HepG2 (cell line): ENCODE results near the gene HIC1. TPM values are rescaled to one million over a fixed set of nuclear protein-coding genes. Genes with fewer than 3 reads are reported as not detected.

Source experiments
- ATAC-seq: fragments of 200-7000 bp; cut with Tn5 transposase; 3 replicates; pipeline ENCODE4 v1.9.1; 2020; ENCODE audit warnings: mild to moderate bottlenecking, moderate library complexity
- BruUV-seq: library from RNA; stranded (reverse); fragments of 400-500 nt; replicated peaks from 2 replicates; lab custom pipeline; 2021; lab: Mats Ljungman, UMichigan
- CTCF ChIA-PET: fragments of 300-600 bp; formaldehyde crosslinking; extraction: SDS; loops from one replicate; lab custom pipeline; 2021; ENCODE audit warnings: low total read pairs, inconsistent platforms, low intra/inter-chr PET ratio; lab: Yijun Ruan, JAX
- POLR2A ChIA-PET: fragments of 350-600 bp; sonication (Branson Sonifier 250); formaldehyde crosslinking; loops from one replicate; lab custom pipeline; 2020; ENCODE audit warnings: antibody characterized with exemption, inconsistent platforms; lab: Yijun Ruan, JAX
- DNase-seq: peaks from one replicate; pipeline ENCODE4 v3.0.0-alpha.2; 2015; ENCODE audit warnings: low spot score
- FAIRE-seq: peaks from 3 replicates; lab custom pipeline; 2011; peaks lifted over from hg19 to GRCh38; lab: Jason Lieb, UNC
- H2AFZ ChIP-seq: one replicate; pipeline ENCODE4 v1.6.1; 2011; ENCODE audit warnings: low read length, inconsistent platforms
- H3K27ac ChIP-seq: fragments of 300-600 bp; 3 replicates; pipeline ENCODE4 v1.8.0; 2011; ENCODE audit warnings: mixed run types, mild to moderate bottlenecking, mixed read lengths, low read length, inconsistent platforms; ENCODE audit not compliant: insufficient read depth; ENCODE audit errors: extremely low read length
- H3K27me3 ChIP-seq, 2 experiments: fragments of 200-600 bp in 1 of 2; 2 replicates in 1 of 2; 3 replicates in 1 of 2; pipeline versions ENCODE4 v1.6.0 to v1.8.0; 2011; ENCODE audit warnings: low read length in 2 of 2, mild to moderate bottlenecking in 2 of 2, moderate library complexity in 2 of 2, inconsistent platforms in 1 of 2; ENCODE audit not compliant: insufficient read depth in 2 of 2, control insufficient read depth in 1 of 2
- H3K36me3 ChIP-seq, 2 experiments: fragments of 200-600 bp in 1 of 2; replicated peaks in 1 of 2; 2 replicates in 1 of 2; 3 replicates in 1 of 2; pipeline versions ENCODE4 v1.5.1 to v1.8.0; 2011; ENCODE audit warnings: low read length in 2 of 2, inconsistent platforms in 1 of 2; ENCODE audit not compliant: insufficient read depth in 2 of 2, control insufficient read depth in 1 of 2
- H3K4me1 ChIP-seq: 2 replicates; pipeline ENCODE4 v1.5.1; 2012; ENCODE audit warnings: low read length, inconsistent platforms; ENCODE audit not compliant: insufficient read depth
- H3K4me2 ChIP-seq: 2 replicates; pipeline ENCODE4 v1.6.0; 2011; ENCODE audit warnings: low read depth, low read length, inconsistent platforms
- H3K4me3 ChIP-seq, 3 experiments: fragments of 200-600 bp in 1 of 3; sonication (generic), shearing (Covaris generic) in 1 of 3; replicated peaks in 1 of 3; 2 replicates each; pipeline ENCODE4 v1.5.1; 2011 to 2016; ENCODE audit warnings: low read length in 3 of 3, inconsistent platforms in 2 of 3, low read depth in 2 of 3, mild to moderate bottlenecking in 2 of 3, control low read depth in 1 of 3, mixed read lengths in 1 of 3; ENCODE audit not compliant: insufficient read depth in 1 of 3
- H3K79me2 ChIP-seq: one replicate; pipeline ENCODE4 v1.6.1; 2011; ENCODE audit warnings: low read length, inconsistent platforms; ENCODE audit not compliant: insufficient read depth
- H3K9ac ChIP-seq: 2 replicates; pipeline ENCODE4 v1.6.0; 2011; ENCODE audit warnings: mild to moderate bottlenecking, low read depth, low read length, inconsistent platforms; ENCODE audit not compliant: insufficient read depth
- H3K9me3 ChIP-seq: 2 replicates; pipeline ENCODE4 v1.5.1; 2012; ENCODE audit warnings: mild to moderate bottlenecking, low read length
- H4K20me1 ChIP-seq: 2 replicates; pipeline ENCODE4 v1.6.0; 2011; ENCODE audit warnings: inconsistent platforms, mild to moderate bottlenecking, low read length, moderate library complexity; ENCODE audit not compliant: insufficient read depth
- ARNT ChIP-seq: fragments of 450-650 bp; IDR thresholded peaks from 2 replicates; pipeline ENCODE4 v1.6.1; 2017
- ESRRA ChIP-seq: sonication (generic); formaldehyde crosslinking; IDR thresholded peaks from 2 replicates; pipeline ENCODE4 v1.5.1; 2020; ENCODE audit warnings: mild to moderate bottlenecking, low read depth, missing genetic modification reagents
- ETS1 ChIP-seq: sonication (generic); formaldehyde crosslinking; IDR thresholded peaks from 2 replicates; pipeline ENCODE4 v1.4.0; 2020; ENCODE audit warnings: missing genetic modification reagents
- FOXC1 ChIP-seq: sonication (generic); formaldehyde crosslinking; IDR thresholded peaks from 2 replicates; pipeline ENCODE4 v1.8.0; 2022; ENCODE audit warnings: mild to moderate bottlenecking, missing genetic modification reagents, borderline replicate concordance
- NCOA1 ChIP-seq: sonication (generic); formaldehyde crosslinking; IDR thresholded peaks from 2 replicates; pipeline ENCODE4 v1.9.0; 2021; ENCODE audit warnings: missing genetic modification reagents
- NFIB ChIP-seq: sonication (generic); formaldehyde crosslinking; IDR thresholded peaks from 2 replicates; pipeline ENCODE4 v1.9.0; 2021; ENCODE audit warnings: missing genetic modification reagents, mild to moderate bottlenecking, borderline replicate concordance
- NFYB ChIP-seq: sonication (generic); formaldehyde crosslinking; IDR thresholded peaks from 2 replicates; pipeline ENCODE4 v1.4.0; 2020; ENCODE audit warnings: missing genetic modification reagents
- PTBP1 ChIP-seq: fragments of 200-400 bp; formaldehyde crosslinking; IDR thresholded peaks from 2 replicates; pipeline ENCODE4 v1.6.1; 2018; ENCODE audit warnings: low read length, low read depth; ENCODE audit not compliant: poor library complexity, severe bottlenecking
- SIX4 ChIP-seq: sonication (generic); formaldehyde crosslinking; IDR thresholded peaks from 2 replicates; pipeline ENCODE4 v1.4.0; 2020; ENCODE audit warnings: missing genetic modification reagents
- SSRP1 ChIP-seq: IDR thresholded peaks from 2 replicates; pipeline ENCODE4 v1.6.1; 2016; ENCODE audit warnings: control low read depth
- TBX2 ChIP-seq: sonication (generic); formaldehyde crosslinking; IDR thresholded peaks from 2 replicates; pipeline ENCODE4 v1.5.0; 2020; ENCODE audit warnings: missing genetic modification reagents, mild to moderate bottlenecking, borderline replicate concordance
- ZNF296 ChIP-seq: sonication (generic); formaldehyde crosslinking; conservative IDR thresholded peaks from 2 replicates; pipeline ENCODE4 v1.5.0; 2020; ENCODE audit warnings: mild to moderate bottlenecking, missing genetic modification reagents
- ZNF34 ChIP-seq: sonication (generic); formaldehyde crosslinking; IDR thresholded peaks from 2 replicates; pipeline ENCODE4 v1.4.0; 2020; ENCODE audit warnings: mild to moderate bottlenecking, missing genetic modification reagents, borderline replicate concordance
- ZNF382 ChIP-seq: sonication (generic); formaldehyde crosslinking; IDR thresholded peaks from 2 replicates; pipeline ENCODE4 v1.5.0; 2020; ENCODE audit warnings: missing genetic modification reagents, mild to moderate bottlenecking, borderline replicate concordance
- ZNF44 ChIP-seq: sonication (generic); formaldehyde crosslinking; IDR thresholded peaks from 2 replicates; pipeline ENCODE4 v1.5.1; 2020; ENCODE audit warnings: mild to moderate bottlenecking, missing genetic modification reagents
- ZNF780A ChIP-seq: sonication (generic); formaldehyde crosslinking; IDR thresholded peaks from 2 replicates; pipeline ENCODE4 v1.8.0; 2022; ENCODE audit warnings: mild to moderate bottlenecking, missing genetic modification reagents, moderate library complexity
- ZNF790 ChIP-seq: sonication (generic); formaldehyde crosslinking; IDR thresholded peaks from 2 replicates; pipeline ENCODE4 v1.8.0; 2022; ENCODE audit warnings: missing genetic modification reagents, mild to moderate bottlenecking, borderline replicate concordance
- ZNF841 ChIP-seq: sonication (generic); formaldehyde crosslinking; IDR thresholded peaks from 2 replicates; pipeline ENCODE4 v1.8.1; 2023; ENCODE audit warnings: missing genetic modification reagents, borderline replicate concordance
- WGBS: methylation state at CpG from one replicate; pipeline ENCODE4 v1.1.6; 2017; ENCODE audit warnings: low lambda C conversion rate; 5-methylcytosine and 5-hydroxymethylcytosine counted together
- in situ Hi-C: cut with HindIII; loops from 2 replicates; pipeline ENCODE4 v1.10.0; 2017; ENCODE audit warnings: low pct_unique_long_range_greater_than_20kb; ENCODE audit not compliant: extremely low pct_ligation_motif_present
- intact Hi-C: fragments of 100-400 bp; cut with micrococcal nuclease; formaldehyde crosslinking; loops from one replicate; pipeline ENCODE4 v1.10.0; 2022; ENCODE audit not compliant: unreplicated experiment
- polyA plus RNA-seq, 8 experiments: library from polyadenylated mRNA; depleted of rRNA in 3 of 8; stranded (reverse) in 7 of 8; unstranded in 1 of 8; fragments of >200 nt; fragmentation: Illumina TruSeq in 4 of 8; extraction: Trizol in 4 of 8; gene quantifications; 2 replicates each; pipeline versions ENCODE4 v1.2.1 to v1.2.3, GENCODE V29; 2011 to 2016; ENCODE audit warnings: low read depth in 4 of 8, missing spikeins in 1 of 8, mixed read lengths in 1 of 8; ENCODE audit not compliant: insufficient read depth in 1 of 8
- total RNA-seq, 5 experiments: library from RNA; depleted of rRNA; stranded (reverse); fragments of >200 nt; fragmentation: Illumina TruSeq; extraction: Trizol; gene quantifications; 2 replicates each; pipeline ENCODE4 v1.2.3, GENCODE V29; 2016; ENCODE audit warnings: low read depth in 1 of 5
- TF ChIP-seq, protein P1 (sequence below): IDR thresholded peaks from 2 replicates; pipeline ENCODE4 v1.6.1; 2016

Gene HIC1
- total and polyA plus RNA-seq, 2 of the 13 experiments (the other 11 are each of a cell fraction or from before 2014, with no cell fraction given) = 0.04 to 0.31 TPM

DNA sequence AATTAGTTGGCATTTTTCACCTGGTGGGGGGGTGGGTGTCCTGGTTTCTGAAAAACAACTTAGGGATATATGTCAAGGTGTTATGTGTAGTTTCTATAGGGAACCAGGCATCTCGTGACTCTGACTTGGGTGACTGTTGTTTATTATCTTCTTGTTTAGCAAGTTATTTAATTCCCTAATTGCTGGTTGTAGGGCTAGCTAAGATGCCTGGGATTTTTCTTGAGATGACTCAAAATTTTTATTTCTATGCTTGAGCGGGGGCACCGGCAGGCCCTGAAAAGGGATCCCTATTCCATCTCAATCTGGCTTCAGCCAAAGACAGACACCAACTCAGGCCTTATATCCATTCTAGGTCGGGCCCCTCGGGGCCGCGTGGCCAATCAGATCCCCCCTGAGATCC lies 21.8 kb upstream of the HIC1 start:
- CTCF ChIA-PET = no interaction called here
- no peak for DNase-seq
- ATAC-seq = no peak
- no peak for FAIRE-seq
- Histone ChIP-seq H3K4me2 (no peak overlapping the region), H3K27ac (no peak overlapping the region), H3K27me3 (peaks cover 0 to 10% of the 10 kb centered on the region in 2 experiments; a peak in 2 of 5 replicates), H3K4me3 (no peak overlapping the region), H3K79me2 (peaks cover 6% of the 10 kb centered on the region), H3K4me1 (peaks cover 27% of the 10 kb centered on the region), H4K20me1 (peaks cover 4% of the 10 kb centered on the region), H3K9ac (no peak overlapping the region), H3K9me3 (no peaks in the 10 kb centered on the region), H2AFZ (no peak overlapping the region), H3K36me3 (peaks cover 15 to 25% of the 10 kb centered on the region in 2 experiments; a peak in 4 of 5 replicates)
- in situ Hi-C loops (loop anchor here (25.0 kb wide), 1 partner anchor 321 kb away; the partner anchor contains the start of genes TLCD2 and WDR81), intact Hi-C loops (no loop called here)
- TF ChIP-seq SSRP1 (CRISPR knock-in tag) = no peak
- TF ChIP-seq ZNF780A (CRISPR knock-in tag) = no peak
- TF ChIP-seq NCOA1 (CRISPR knock-in tag) = no peak
- TF ChIP-seq ZNF790 (CRISPR knock-in tag) = no peak
- no peak for TF ChIP-seq ZNF44 (CRISPR knock-in tag)
- TF ChIP-seq ZNF34 = no peak
- no peak for TF ChIP-seq PTBP1
- TF ChIP-seq ZNF382 (CRISPR knock-in tag) = no peak
- TF ChIP-seq ZNF841 (CRISPR knock-in tag) = no peak
- POLR2A ChIA-PET = no interaction called here
- 93% methylated on average over 6 of the region's 7 CpGs for WGBS
- no TSS peak for BruUV-seq

DNA sequence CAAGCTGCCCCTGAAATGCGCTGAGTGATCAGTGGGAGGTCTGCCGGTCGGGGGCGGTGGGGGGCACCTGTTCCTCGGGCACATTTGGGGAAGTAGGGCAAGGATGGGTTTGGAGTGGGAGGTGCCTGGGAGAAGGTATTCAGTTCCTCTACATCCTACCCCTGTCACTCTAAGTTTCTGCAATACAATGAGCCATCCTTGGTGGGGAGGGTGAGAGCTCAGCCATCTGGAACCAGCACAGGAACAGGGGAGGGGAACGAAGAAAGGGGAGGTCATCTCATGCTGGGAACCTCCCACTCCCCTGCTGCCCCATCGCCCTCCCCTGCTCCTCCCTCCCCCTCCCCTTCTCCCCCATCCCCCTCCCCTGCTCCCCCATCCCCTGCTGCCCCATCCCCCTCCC lies 20.7 kb upstream of the HIC1 start:
- FAIRE-seq = no peak
- in situ Hi-C loops (loop anchor here (25.0 kb wide), 1 partner anchor 322 kb away; the partner anchor contains the start of genes TLCD2 and WDR81), intact Hi-C loops (no loop called here)
- Histone ChIP-seq H3K9ac (no peak overlapping the region), H3K36me3 (peaks cover 15 to 27% of the 10 kb centered on the region in 2 experiments; a peak in 4 of 5 replicates), H2AFZ (no peak overlapping the region), H3K4me1 (peaks cover 18% of the 10 kb centered on the region), H3K4me3 (no peak overlapping the region), H3K27ac (no peak overlapping the region), H3K27me3 (no peaks in the 10 kb centered on the region), H3K79me2 (peaks cover 6% of the 10 kb centered on the region), H4K20me1 (peaks cover 4% of the 10 kb centered on the region), H3K9me3 (no peaks in the 10 kb centered on the region), H3K4me2 (no peak overlapping the region)
- WGBS = 97% methylated on average over 7 of the region's 7 CpGs
- no peak for ATAC-seq
- CTCF ChIA-PET = no interaction called here
- BruUV-seq = no TSS peak
- POLR2A ChIA-PET = no interaction called here
- DNase-seq = no peak
- no peak for TF ChIP-seq ARNT
- TF ChIP-seq ESRRA (CRISPR knock-in tag) = no peak
- TF ChIP-seq, protein P1, sequence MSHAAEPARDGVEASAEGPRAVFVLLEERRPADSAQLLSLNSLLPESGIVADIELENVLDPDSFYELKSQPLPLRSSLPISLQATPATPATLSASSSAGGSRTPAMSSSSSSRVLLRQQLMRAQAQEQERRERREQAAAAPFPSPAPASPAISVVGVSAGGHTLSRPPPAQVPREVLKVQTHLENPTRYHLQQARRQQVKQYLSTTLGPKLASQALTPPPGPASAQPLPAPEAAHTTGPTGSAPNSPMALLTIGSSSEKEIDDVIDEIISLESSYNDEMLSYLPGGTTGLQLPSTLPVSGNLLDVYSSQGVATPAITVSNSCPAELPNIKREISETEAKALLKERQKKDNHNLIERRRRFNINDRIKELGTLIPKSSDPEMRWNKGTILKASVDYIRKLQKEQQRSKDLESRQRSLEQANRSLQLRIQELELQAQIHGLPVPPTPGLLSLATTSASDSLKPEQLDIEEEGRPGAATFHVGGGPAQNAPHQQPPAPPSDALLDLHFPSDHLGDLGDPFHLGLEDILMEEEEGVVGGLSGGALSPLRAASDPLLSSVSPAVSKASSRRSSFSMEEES (CRISPR knock-in tag) = no peak
- TF ChIP-seq FOXC1 (CRISPR knock-in tag) = no peak
- TF ChIP-seq NFYB (CRISPR knock-in tag) = no peak
- no peak for TF ChIP-seq ETS1 (CRISPR knock-in tag)
- no peak for TF ChIP-seq TBX2 (CRISPR knock-in tag)
- no peak for TF ChIP-seq NFIB (CRISPR knock-in tag)
- no peak for TF ChIP-seq ZNF296 (CRISPR knock-in tag)
- no peak for TF ChIP-seq SIX4 (CRISPR knock-in tag)
- no peak for TF ChIP-seq NCOA1 (CRISPR knock-in tag)
